Bronchial epithelial cell (primary cell): Measurements from ENCODE around the gene KLHDC7B. TPM values are rescaled to one million over a fixed set of nuclear protein-coding genes. Genes with fewer than 3 reads are reported as not detected.
A peak's percentile ranks its signal among the peaks of the same experiment; 100 is the strongest.

Experiments used
- DNase-seq: peaks from one replicate; pipeline ENCODE4 v3.0.0-alpha.2; 2010; ENCODE audit warnings: low read depth
- FAIRE-seq: peaks from 2 replicates; lab custom pipeline; 2011; peaks lifted over from hg19 to GRCh38; lab: Jason Lieb, UNC
- H3K27me3 ChIP-seq: 2 replicates; pipeline ENCODE4 v1.5.1; 2011; ENCODE audit warnings: low read length; ENCODE audit not compliant: control insufficient read depth, insufficient read depth
- H3K36me3 ChIP-seq: 2 replicates; pipeline ENCODE4 v1.5.1; 2011; ENCODE audit warnings: low read length; ENCODE audit not compliant: control insufficient read depth, insufficient read depth
- H3K4me3 ChIP-seq: 2 replicates; pipeline ENCODE4 v1.5.1; 2011; ENCODE audit warnings: mild to moderate bottlenecking, low read depth, low read length, control low read depth
- CTCF ChIP-seq: IDR thresholded peaks from 2 replicates; pipeline ENCODE4 v1.5.1; 2011; ENCODE audit warnings: mild to moderate bottlenecking, moderate library complexity, low read length, control low read depth, inconsistent platforms; ENCODE audit not compliant: insufficient read depth, severe bottlenecking
- total RNA-seq: library from RNA; depleted of rRNA; stranded (reverse); fragments of >200 nt; gene quantifications from 2 replicates; pipeline ENCODE4 v1.2.1, GENCODE V29; 2014

KLHDC7B gene
- total RNA-seq, 1 donor from 2014 or later = 0.26 TPM

- no peak for FAIRE-seq
- H3K27me3 ChIP-seq = no peaks in the 10 kb centered on the region
- H3K36me3 ChIP-seq = peaks cover 6% of the 10 kb centered on the region
- peak within 1 kb of the TSS; percentile 78 for H3K4me3 ChIP-seq
- TF ChIP-seq CTCF = no peak
- DNase-seq = peak; percentile 52
Measured at GRCh38 chr22:50529897-50530579, 15.7 kb upstream of the KLHDC7B start, which contains the start of gene TYMP. TSS of gene TYMP (minus strand) at chr22:50530012. CDS start at chr22:50529709, 303 bp downstream.

- Histone ChIP-seq H3K27me3 (no peaks in the 10 kb centered on the region), H3K4me3 (peak overlapping the region; percentile 78), H3K36me3 (peaks cover 6% of the 10 kb centered on the region)
- FAIRE-seq = no peak
- DNase-seq = no peak
- TF ChIP-seq CTCF = no peak
Measured at GRCh38 chr22:50530580-50530876, 15.2 kb upstream of the KLHDC7B start.

GRCh38 chr22:50530877-50531545 is 14.7 kb upstream of the KLHDC7B start:
- no peak for FAIRE-seq
- TF ChIP-seq CTCF = no peak
- H3K36me3 ChIP-seq = peaks cover 6% of the 10 kb centered on the region
- peak; percentile 76 for DNase-seq
- peak overlapping the region; percentile 78 for H3K4me3 ChIP-seq
- H3K27me3 ChIP-seq = no peaks in the 10 kb centered on the region

- H3K4me3 ChIP-seq = peak overlapping the region; percentile 78
- peak; percentile 35 for DNase-seq
- TF ChIP-seq CTCF = no peak
Measured at GRCh38 chr22:50531546-50531961, 14.1 kb upstream of the KLHDC7B start.

DNA sequence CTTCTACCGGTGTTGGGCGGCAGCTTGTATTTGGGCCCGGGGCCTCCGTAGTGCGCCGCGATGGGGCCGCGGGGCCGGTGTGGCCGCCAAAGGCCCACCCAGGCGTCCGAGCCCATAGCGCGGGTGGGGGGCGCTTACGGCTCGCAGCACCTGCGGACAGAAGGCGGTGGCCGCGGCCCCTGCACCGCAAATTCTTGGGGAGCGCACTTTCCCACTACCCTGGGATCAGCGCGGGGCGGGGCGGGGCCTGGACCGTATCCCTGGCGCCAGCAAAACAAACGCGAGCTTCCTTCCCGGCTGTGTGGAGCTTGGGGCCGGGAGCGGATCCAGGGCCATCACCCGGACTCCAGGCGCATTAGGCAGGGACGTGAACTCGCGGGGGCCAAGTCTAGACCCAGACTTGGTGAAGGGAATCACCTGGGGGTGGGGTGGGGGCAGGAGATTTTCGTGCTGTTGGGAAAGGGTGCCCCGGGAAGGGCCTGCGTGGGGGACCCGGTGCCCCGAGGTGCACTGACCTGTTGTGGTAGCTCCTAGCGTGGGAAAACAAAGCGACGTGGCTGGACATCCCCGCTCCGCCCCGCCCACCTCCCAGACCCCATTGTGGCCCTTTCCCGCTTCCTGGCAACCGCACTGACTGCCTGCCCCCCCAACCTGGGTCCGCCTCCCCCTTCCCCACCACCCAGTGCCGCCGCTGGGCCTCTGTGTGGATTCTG is 13.6 kb upstream of the KLHDC7B start:
- Histone ChIP-seq H3K36me3 (peaks cover 6% of the 10 kb centered on the region), H3K4me3 (peak overlapping the region; percentile 78), H3K27me3 (no peaks in the 10 kb centered on the region)
- peak; percentile 38 for DNase-seq
- no peak for TF ChIP-seq CTCF
- no peak for FAIRE-seq

More at GRCh38 chr22:50531546-50531961, 14.1 kb upstream of the KLHDC7B start:
- Histone ChIP-seq H3K36me3 (peaks cover 6% of the 10 kb centered on the region), H3K27me3 (no peaks in the 10 kb centered on the region)
- FAIRE-seq = no peak
